H9 (cell line): ENCODE results near the gene MAPK8IP3. TPM values are rescaled to one million over a fixed set of nuclear protein-coding genes. Genes with fewer than 3 reads are reported as not detected.

Experiments
- DNase-seq: peaks from one replicate; pipeline ENCODE4 v3.0.0-alpha.2; 2017
- H2AFZ ChIP-seq: one replicate; pipeline ENCODE4 v1.6.1; 2013; ENCODE audit warnings: mild to moderate bottlenecking, low read length, control low read depth, moderate library complexity
- H2AK5ac ChIP-seq: 2 replicates; pipeline ENCODE4 v1.6.1; 2013; ENCODE audit warnings: low read length, control low read depth, mixed read lengths; ENCODE audit not compliant: insufficient read length
- H2BK120ac ChIP-seq: one replicate; pipeline ENCODE4 v1.6.1; 2013; ENCODE audit warnings: low read depth, mild to moderate bottlenecking, low read length, control low read depth, inconsistent platforms; ENCODE audit not compliant: poor library complexity, severe bottlenecking
- H2BK12ac ChIP-seq: 2 replicates; pipeline ENCODE4 v1.6.1; 2013; ENCODE audit warnings: low read length, control low read depth, mixed read lengths, low read depth; ENCODE audit not compliant: insufficient read length
- H2BK15ac ChIP-seq: 2 replicates; pipeline ENCODE4 v1.6.1; 2013; ENCODE audit warnings: low read depth, low read length, control low read depth
- H2BK20ac ChIP-seq: one replicate; pipeline ENCODE4 v1.6.1; 2013; ENCODE audit warnings: low read depth, mild to moderate bottlenecking, low read length, control low read depth, inconsistent platforms; ENCODE audit not compliant: poor library complexity, severe bottlenecking
- H2BK5ac ChIP-seq: 2 replicates; pipeline ENCODE4 v1.6.1; 2013; ENCODE audit warnings: low read length, control low read depth, mixed read lengths; ENCODE audit not compliant: insufficient read length
- H3K14ac ChIP-seq: 2 replicates; pipeline ENCODE4 v1.6.1; 2013; ENCODE audit warnings: low read length, control low read depth; ENCODE audit not compliant: insufficient read depth
- H3K18ac ChIP-seq: 2 replicates; pipeline ENCODE4 v1.6.1; 2013; ENCODE audit warnings: low read depth, mild to moderate bottlenecking, mixed read lengths, low read length, control low read depth; ENCODE audit not compliant: insufficient read length
- H3K23ac ChIP-seq: 2 replicates; pipeline ENCODE4 v1.6.1; 2013; ENCODE audit warnings: low read length, control low read depth, mixed read lengths, low read depth; ENCODE audit not compliant: insufficient read length
- H3K23me2 ChIP-seq: 2 replicates; pipeline ENCODE4 v1.6.1; 2013; ENCODE audit warnings: low read depth, mild to moderate bottlenecking, mixed read lengths, low read length, control low read depth; ENCODE audit not compliant: insufficient read length, poor library complexity, severe bottlenecking
- H3K27ac ChIP-seq: 2 replicates; pipeline ENCODE4 v1.5.1; 2013; ENCODE audit warnings: low read length, control low read depth, mixed read lengths, low read depth; ENCODE audit not compliant: insufficient read length
- H3K27me3 ChIP-seq: 2 replicates; pipeline ENCODE4 v1.6.1; 2013; ENCODE audit warnings: low read length, control low read depth, inconsistent platforms; ENCODE audit not compliant: insufficient read depth
- H3K4ac ChIP-seq: 2 replicates; pipeline ENCODE4 v1.6.1; 2013; ENCODE audit warnings: low read depth, mild to moderate bottlenecking, control low read depth, inconsistent platforms, low read length, moderate library complexity
- H3K4me1 ChIP-seq: 2 replicates; pipeline ENCODE4 v1.6.1; 2013; ENCODE audit warnings: low read length, control low read depth, inconsistent platforms; ENCODE audit not compliant: insufficient read depth
- H3K4me2 ChIP-seq: 2 replicates; pipeline ENCODE4 v1.6.1; 2013; ENCODE audit warnings: low read length, control low read depth, mixed read lengths; ENCODE audit not compliant: insufficient read length, insufficient read depth
- H3K56ac ChIP-seq: 2 replicates; pipeline ENCODE4 v1.6.1; 2013; ENCODE audit warnings: low read depth, mild to moderate bottlenecking, mixed read lengths, low read length, control low read depth; ENCODE audit not compliant: insufficient read length
- H3K79me1 ChIP-seq: 2 replicates; pipeline ENCODE4 v1.6.1; 2013; ENCODE audit warnings: low read depth, mild to moderate bottlenecking, moderate library complexity, low read length, control low read depth, inconsistent platforms; ENCODE audit not compliant: insufficient read depth, poor library complexity, severe bottlenecking
- H3K79me2 ChIP-seq: 2 replicates; pipeline ENCODE4 v1.6.1; 2013; ENCODE audit warnings: low read length, control low read depth, inconsistent platforms; ENCODE audit not compliant: insufficient read depth
- H3K9ac ChIP-seq: 2 replicates; pipeline ENCODE4 v1.6.1; 2013; ENCODE audit warnings: low read length, control low read depth, mixed read lengths; ENCODE audit not compliant: insufficient read length; ENCODE audit errors: extremely low read depth
- H3K9me3 ChIP-seq: one replicate; pipeline ENCODE4 v1.6.1; 2013; ENCODE audit warnings: low read depth, low read length, inconsistent platforms; ENCODE audit not compliant: control insufficient read depth
- H3T11ph ChIP-seq: one replicate; pipeline ENCODE4 v1.6.1; 2013; ENCODE audit warnings: mild to moderate bottlenecking, low read length, control low read depth, inconsistent platforms
- H4K20me1 ChIP-seq: one replicate; pipeline ENCODE4 v1.6.1; 2013; ENCODE audit not compliant: control insufficient read depth, insufficient read length, insufficient read depth
- H4K5ac ChIP-seq: 2 replicates; pipeline ENCODE4 v1.6.1; 2013; ENCODE audit warnings: low read depth, mild to moderate bottlenecking, mixed read lengths, low read length, control low read depth; ENCODE audit not compliant: insufficient read length
- H4K8ac ChIP-seq: replicated peaks from 2 replicates; pipeline ENCODE4 v1.6.1; 2013; ENCODE audit warnings: low read length, control low read depth, mixed read lengths, low read depth; ENCODE audit not compliant: insufficient read length
- H4K91ac ChIP-seq: 2 replicates; pipeline ENCODE4 v1.6.1; 2013; ENCODE audit warnings: low read depth, mild to moderate bottlenecking, moderate library complexity, mixed read lengths, low read length, control low read depth; ENCODE audit not compliant: insufficient read length
- H3K27ac Mint-ChIP-seq, 3 experiments: 2 replicates in 2 of 3; 3 replicates in 1 of 3; pipeline ENCODE4 v1.8.0; 2020 to 2021; ENCODE audit warnings: mixed read lengths in 3 of 3, mild to moderate bottlenecking in 1 of 3, moderate library complexity in 1 of 3
- H3K27me3 Mint-ChIP-seq: 2 replicates; pipeline ENCODE4 v1.8.0; 2021; ENCODE audit warnings: low read depth, mild to moderate bottlenecking, moderate library complexity, mixed read lengths
- H3K36me3 Mint-ChIP-seq, 3 experiments: 2 replicates in 2 of 3; 3 replicates in 1 of 3; pipeline ENCODE4 v1.8.0; 2020 to 2021; ENCODE audit warnings: low read depth in 3 of 3, mixed read lengths in 3 of 3; ENCODE audit not compliant: insufficient read depth in 1 of 3
- H3K4me1 Mint-ChIP-seq, 2 experiments: 2 replicates each; pipeline ENCODE4 v1.8.0; 2020; ENCODE audit warnings: mixed read lengths in 2 of 2
- H3K4me3 Mint-ChIP-seq, 2 experiments: 2 replicates in 1 of 2; 3 replicates in 1 of 2; pipeline ENCODE4 v1.8.0; 2020 to 2021; ENCODE audit warnings: mild to moderate bottlenecking in 2 of 2, mixed read lengths in 2 of 2, moderate library complexity in 1 of 2
- H3K9me3 Mint-ChIP-seq, 2 experiments: 2 replicates in 1 of 2; 3 replicates in 1 of 2; pipeline ENCODE4 v1.8.0; 2020; ENCODE audit warnings: mild to moderate bottlenecking in 2 of 2, mixed read lengths in 2 of 2, moderate library complexity in 1 of 2
- CTCF ChIP-seq: fragments of 200-600 bp; sonication (generic); conservative IDR thresholded peaks from 3 replicates; pipeline ENCODE4 v1.8.0; 2021; ENCODE audit warnings: antibody characterized with exemption, mild to moderate bottlenecking
- WGBS: extraction: QIAGEN DNeasy Blood & Tissue Kit; methylation state at CpG from one replicate; pipeline ENCODE4 v1.1.7; 2013; ENCODE audit warnings: missing lambda C conversion rate, low lambda C conversion rate, mixed read lengths; ENCODE audit not compliant: insufficient read length; ENCODE audit errors: extremely low coverage; 5-methylcytosine and 5-hydroxymethylcytosine counted together
- total RNA-seq: library from RNA; stranded (reverse); gene quantifications from 2 replicates; pipeline ENCODE4 v1.2.1, GENCODE V29; 2021

Gene MAPK8IP3
- total RNA-seq, 1 experiment from 2014 or later = 51.3 TPM

- H3K27me3 ChIP-seq = no peaks in the 10 kb centered on the region
- H3K79me1 ChIP-seq = no peaks in the 10 kb centered on the region
- no peak overlapping the region for H2AFZ ChIP-seq
- H3K27ac ChIP-seq = no peak overlapping the region
- H3K79me2 ChIP-seq = no peaks in the 10 kb centered on the region
- H3K4me2 ChIP-seq = no peak overlapping the region
- H3K9ac ChIP-seq = no peak overlapping the region
- Mint-ChIP-seq H3K27ac (no peak overlapping the region), H3K9me3 (no peaks in the 10 kb centered on the region), H3K4me1 (no peaks in the 10 kb centered on the region), H3K27me3 (no peaks in the 10 kb centered on the region), H3K36me3 (peaks cover 0 to 38% (median 34%) of the 10 kb centered on the region in 3 experiments; a peak in 6 of 7 replicates), H3K4me3 (no peak overlapping the region)
- H3K23me2 ChIP-seq = no peaks in the 10 kb centered on the region
- H2BK20ac ChIP-seq = no peak overlapping the region
- no peak overlapping the region for H2BK120ac ChIP-seq
- no peak overlapping the region for H3K18ac ChIP-seq
- no peak overlapping the region for H3K14ac ChIP-seq
- H4K5ac ChIP-seq = no peak overlapping the region
- WGBS = no CpG with 5 or more reads among the region's 14 CpGs
- H4K20me1 ChIP-seq = no peaks in the 10 kb centered on the region
- H3K4me1 ChIP-seq = no peaks in the 10 kb centered on the region
- H3K23ac ChIP-seq = no peak overlapping the region
- no peak overlapping the region for H2BK12ac ChIP-seq
- no peak overlapping the region for H4K8ac ChIP-seq
- H2BK5ac ChIP-seq = no peak overlapping the region
- H3K4ac ChIP-seq = no peak overlapping the region
- no peaks in the 10 kb centered on the region for H3K9me3 ChIP-seq
- no peak overlapping the region for H2BK15ac ChIP-seq
- no peak overlapping the region for H3T11ph ChIP-seq
- no peak overlapping the region for H4K91ac ChIP-seq
- DNase-seq = no peak
- no peak overlapping the region for H2AK5ac ChIP-seq
- H3K56ac ChIP-seq = no peak overlapping the region
- no peak for TF ChIP-seq CTCF
Observed at GRCh38 chr16:1752853-1753252, 46.9 kb downstream of the MAPK8IP3 start.
